GM13976 (cell line): ENCODE results near the gene TTC8.

Experiments
- DNase-seq: peaks from one replicate; pipeline ENCODE4 v3.0.0; 2012; ENCODE audit warnings: low spot score
- CTCF ChIP-seq: IDR thresholded peaks from 2 replicates; pipeline ENCODE4 v1.5.1; 2012; ENCODE audit warnings: borderline replicate concordance, mild to moderate bottlenecking; ENCODE audit not compliant: insufficient read depth; ENCODE audit errors: extremely low read depth, missing control alignments, control extremely low read depth
- in situ Hi-C: fragments of 300-500 bp; cut with MboI; formaldehyde crosslinking; loops from one replicate; pipeline ENCODE4 v1.12.0; 2022; ENCODE audit warnings: low sequenced_read_pairs, mixed read lengths, inconsistent platforms; ENCODE audit not compliant: unreplicated experiment

The TTC8 gene

GRCh38 chr14:88791629-88792472 lies 32.6 kb upstream of the TTC8 start:
- in situ Hi-C loops = no loop called here
- no peak for TF ChIP-seq CTCF
- DNase-seq = peak; percentile 13

GRCh38 chr14:88792473-88793258 lies 31.8 kb upstream of the TTC8 start, which contains the start of gene EML5:
Gene EML5, minus strand, starts transcription at chr14:88792953. Its CDS starts 450 bp downstream, at chr14:88792503.
- in situ Hi-C loops = no loop called here
- peak; percentile 33 for TF ChIP-seq CTCF
- DNase-seq = peak; percentile 88

- no peak for TF ChIP-seq CTCF
- in situ Hi-C loops = no loop called here
- DNase-seq = no peak
These were observed 31.2 kb upstream of the TTC8 start for GRCh38 chr14:88793259-88793625.

- in situ Hi-C loops = no loop called here
- no peak for DNase-seq
- no peak for TF ChIP-seq CTCF
These were observed 26.3 kb upstream of the TTC8 start for GRCh38 chr14:88798156-88798555.

GRCh38 chr14:88799522-88799921 lies 24.9 kb upstream of the TTC8 start:
- in situ Hi-C loops = no loop called here
- no peak for TF ChIP-seq CTCF
- no peak for DNase-seq

- in situ Hi-C loops = no loop called here
- DNase-seq = no peak
- no peak for TF ChIP-seq CTCF
These were observed 21.9 kb upstream of the TTC8 start for GRCh38 chr14:88802596-88802995.
